Cardiac muscle cell (in vitro differentiated cells and primary cell): ENCODE results near the gene CYP2S1. TPM values are rescaled to one million over a fixed set of nuclear protein-coding genes. Genes with fewer than 3 reads are reported as not detected.
"Not testable (repeated sequence)": the region's sequence is repeated elsewhere in the genome, so short reads cannot be mapped to it uniquely, and the experiment has no call there.

ENCODE experiments used
- DNase-seq, 2 donors: peaks; one replicate each; pipeline versions ENCODE4 v3.0.0 to v3.0.0-alpha.2; 2010 to 2017; ENCODE audit warnings: low read depth in 1 of 2, low spot score in 1 of 2
- H3K27ac ChIP-seq: fragments of 200-600 bp; sonication (generic); 2 replicates; pipeline ENCODE4 v1.5.1; 2016
- H3K27me3 ChIP-seq: fragments of 200-600 bp; sonication (generic); 2 replicates; pipeline ENCODE4 v1.6.0; 2016; ENCODE audit warnings: control low read depth
- H3K36me3 ChIP-seq: fragments of 200-600 bp; sonication (generic); 2 replicates; pipeline ENCODE4 v1.5.1; 2016; ENCODE audit warnings: control low read depth
- H3K4me1 ChIP-seq: fragments of 200-600 bp; sonication (generic); 2 replicates; pipeline ENCODE4 v1.8.1; 2017; ENCODE audit warnings: low read depth, mild to moderate bottlenecking, mixed run types
- H3K4me3 ChIP-seq: fragments of 200-600 bp; sonication (generic); 2 replicates; pipeline ENCODE4 v1.5.1; 2016; ENCODE audit warnings: mild to moderate bottlenecking
- H3K9me3 ChIP-seq: fragments of 200-600 bp; sonication (generic); 2 replicates; pipeline ENCODE4 v1.5.1; 2017; ENCODE audit warnings: low read depth, mild to moderate bottlenecking, control low read depth
- polyA plus RNA-seq: library from polyadenylated mRNA; unstranded; fragments of >200 nt; fragmentation: Nextera tagmentation; extraction: Ambion mirVana; gene quantifications from 2 replicates; pipeline ENCODE4 v1.2.1, GENCODE V29; 2016
- total RNA-seq: library from RNA; depleted of rRNA; stranded (reverse); fragments of >200 nt; gene quantifications from 2 replicates; pipeline ENCODE4 v1.2.3, GENCODE V29; 2016
- TF ChIP-seq, protein P1 (sequence below): IDR thresholded peaks from 2 replicates; pipeline ENCODE4 v1.5.1; 2012; ENCODE audit warnings: low read depth, mild to moderate bottlenecking, low read length

Gene CYP2S1
- total and polyA plus RNA-seq, 2 experiments from 2014 or later = 1.8 to 2.3 TPM

- H3K4me3 ChIP-seq = no peak overlapping the region
- no peaks in the 10 kb centered on the region for H3K36me3 ChIP-seq
- no peaks in the 10 kb centered on the region for H3K4me1 ChIP-seq
- H3K27me3 ChIP-seq = no peaks in the 10 kb centered on the region
- H3K27ac ChIP-seq = no peak overlapping the region
- TF ChIP-seq, protein P1, sequence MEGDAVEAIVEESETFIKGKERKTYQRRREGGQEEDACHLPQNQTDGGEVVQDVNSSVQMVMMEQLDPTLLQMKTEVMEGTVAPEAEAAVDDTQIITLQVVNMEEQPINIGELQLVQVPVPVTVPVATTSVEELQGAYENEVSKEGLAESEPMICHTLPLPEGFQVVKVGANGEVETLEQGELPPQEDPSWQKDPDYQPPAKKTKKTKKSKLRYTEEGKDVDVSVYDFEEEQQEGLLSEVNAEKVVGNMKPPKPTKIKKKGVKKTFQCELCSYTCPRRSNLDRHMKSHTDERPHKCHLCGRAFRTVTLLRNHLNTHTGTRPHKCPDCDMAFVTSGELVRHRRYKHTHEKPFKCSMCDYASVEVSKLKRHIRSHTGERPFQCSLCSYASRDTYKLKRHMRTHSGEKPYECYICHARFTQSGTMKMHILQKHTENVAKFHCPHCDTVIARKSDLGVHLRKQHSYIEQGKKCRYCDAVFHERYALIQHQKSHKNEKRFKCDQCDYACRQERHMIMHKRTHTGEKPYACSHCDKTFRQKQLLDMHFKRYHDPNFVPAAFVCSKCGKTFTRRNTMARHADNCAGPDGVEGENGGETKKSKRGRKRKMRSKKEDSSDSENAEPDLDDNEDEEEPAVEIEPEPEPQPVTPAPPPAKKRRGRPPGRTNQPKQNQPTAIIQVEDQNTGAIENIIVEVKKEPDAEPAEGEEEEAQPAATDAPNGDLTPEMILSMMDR = no peak
- H3K9me3 ChIP-seq = no peaks in the 10 kb centered on the region
- no peak for DNase-seq
Measured at GRCh38 chr19:41203371-41203770, 10.4 kb downstream of the CYP2S1 start.

DNA sequence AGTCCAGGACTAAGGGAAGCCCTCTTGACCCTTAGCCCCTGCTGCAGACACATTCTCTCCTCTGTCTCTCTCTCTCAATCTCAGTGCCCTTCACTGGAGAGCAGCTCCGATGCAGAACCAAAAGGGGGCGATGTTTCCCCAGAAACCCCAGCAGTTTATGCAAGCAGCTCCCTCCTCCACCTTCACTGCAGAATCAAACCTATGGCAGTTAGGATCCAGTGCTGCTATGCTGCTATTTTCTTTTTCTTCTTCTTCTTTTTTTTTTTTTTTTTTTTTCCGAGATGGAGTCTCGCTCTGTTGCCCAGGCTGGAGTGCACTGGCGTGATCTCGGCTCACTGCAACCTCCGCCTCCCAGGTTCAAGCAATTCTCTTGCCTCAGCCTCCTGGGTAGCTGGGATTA lies 11.3 kb downstream of the CYP2S1 start:
- not testable (repeated sequence) for H3K4me1 ChIP-seq, H3K27ac ChIP-seq, H3K4me3 ChIP-seq, H3K9me3 ChIP-seq, H3K36me3 ChIP-seq, H3K27me3 ChIP-seq
- DNase-seq = peak; percentile 88 to 91
- TF ChIP-seq, protein P1 = peak; percentile 94

DNA sequence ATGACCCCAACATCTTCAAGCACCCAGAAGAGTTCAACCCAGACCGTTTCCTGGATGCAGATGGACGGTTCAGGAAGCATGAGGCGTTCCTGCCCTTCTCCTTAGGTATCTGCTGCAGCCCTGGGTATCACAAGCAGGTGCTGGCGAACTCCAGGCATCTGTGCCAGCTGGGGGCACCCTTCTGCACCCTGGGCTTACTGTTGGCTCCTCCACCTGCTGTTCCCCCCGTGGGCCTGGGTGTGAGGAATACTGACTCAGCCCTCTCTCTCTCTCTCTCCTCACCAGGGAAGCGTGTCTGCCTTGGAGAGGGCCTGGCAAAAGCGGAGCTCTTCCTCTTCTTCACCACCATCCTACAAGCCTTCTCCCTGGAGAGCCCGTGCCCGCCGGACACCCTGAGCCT lies 13.0 kb downstream of the CYP2S1 start:
- no peak for DNase-seq
- Histone ChIP-seq H3K27ac (no peak overlapping the region), H3K4me1 (no peaks in the 10 kb centered on the region), H3K9me3 (no peaks in the 10 kb centered on the region), H3K4me3 (no peak overlapping the region), H3K36me3 (no peaks in the 10 kb centered on the region), H3K27me3 (no peaks in the 10 kb centered on the region)
- TF ChIP-seq, protein P1 = no peak

GRCh38 chr19:41206456-41206855 lies 13.4 kb downstream of the CYP2S1 start:
- Histone ChIP-seq H3K4me3 (no peak overlapping the region), H3K36me3 (no peaks in the 10 kb centered on the region), H3K27me3 (no peaks in the 10 kb centered on the region), H3K9me3 (no peaks in the 10 kb centered on the region), H3K27ac (no peak overlapping the region), H3K4me1 (no peaks in the 10 kb centered on the region)
- DNase-seq = no peak
- TF ChIP-seq, protein P1 = no peak

- no peak overlapping the region for H3K27ac ChIP-seq
- H3K9me3 ChIP-seq = no peaks in the 10 kb centered on the region
- no peak overlapping the region for H3K4me3 ChIP-seq
- no peaks in the 10 kb centered on the region for H3K27me3 ChIP-seq
- H3K36me3 ChIP-seq = no peaks in the 10 kb centered on the region
- DNase-seq = peak in 1 of 2 donors; percentile 23
- no peaks in the 10 kb centered on the region for H3K4me1 ChIP-seq
- TF ChIP-seq, protein P1 = no peak
Measured at GRCh38 chr19:41206926-41207750, 14.1 kb downstream of the CYP2S1 start.
